OCI-LY1 (cell line): Measurements from ENCODE around the gene TMCC1.

ENCODE experiments used
- H2AFZ ChIP-seq: fragments of 200-600 bp; sonication (generic), shearing (Covaris generic); 2 replicates; pipeline ENCODE4 v1.6.0; 2014; ENCODE audit warnings: antibody characterized with exemption, mild to moderate bottlenecking, low read length
- H3F3A ChIP-seq: fragments of 200-600 bp; sonication (generic), shearing (Covaris generic); 2 replicates; pipeline ENCODE4 v1.6.0; 2014; ENCODE audit warnings: mild to moderate bottlenecking, antibody characterized with exemption, low read length, moderate library complexity; ENCODE audit not compliant: insufficient read depth
- H3K27ac ChIP-seq: fragments of 200-600 bp; sonication (generic); 2 replicates; pipeline ENCODE4 v1.5.1; 2014; ENCODE audit warnings: low read length, mixed run types, mild to moderate bottlenecking, low read depth; ENCODE audit not compliant: poor library complexity, severe bottlenecking
- H3K27me3 ChIP-seq: fragments of 200-600 bp; sonication (generic); 2 replicates; pipeline ENCODE4 v1.6.0; 2014; ENCODE audit warnings: antibody characterized with exemption, mild to moderate bottlenecking, low read length, moderate library complexity; ENCODE audit not compliant: insufficient read depth
- H3K36me3 ChIP-seq: fragments of 200-600 bp; sonication (generic); 2 replicates; pipeline ENCODE4 v1.6.1; 2014; ENCODE audit warnings: mild to moderate bottlenecking, antibody characterized with exemption, low read length, moderate library complexity, mixed read lengths; ENCODE audit not compliant: insufficient read depth
- H3K4me1 ChIP-seq: fragments of 200-600 bp; sonication (generic); 2 replicates; pipeline ENCODE4 v1.5.1; 2014; ENCODE audit warnings: mild to moderate bottlenecking, low read length, moderate library complexity; ENCODE audit not compliant: insufficient read depth, severe bottlenecking
- H3K4me2 ChIP-seq: fragments of 200-600 bp; sonication (generic), shearing (Covaris generic); 2 replicates; pipeline ENCODE4 v1.6.1; 2014; ENCODE audit warnings: low read length
- H3K4me3 ChIP-seq: fragments of 200-600 bp; sonication (generic); 2 replicates; pipeline ENCODE4 v1.5.1; 2014; ENCODE audit warnings: low read length, low read depth, mild to moderate bottlenecking, mixed read lengths; ENCODE audit not compliant: poor library complexity, severe bottlenecking
- H3K79me2 ChIP-seq: fragments of 200-600 bp; shearing (Covaris generic); 2 replicates; pipeline ENCODE4 v1.6.1; 2016; ENCODE audit warnings: mixed run types, low read length, mixed read lengths; ENCODE audit not compliant: insufficient read depth
- H3K9ac ChIP-seq: fragments of 200-600 bp; sonication (generic), shearing (Covaris generic); 2 replicates; pipeline ENCODE4 v1.6.1; 2014; ENCODE audit warnings: mild to moderate bottlenecking, low read length, mixed read lengths
- H3K9me2 ChIP-seq: fragments of 200-600 bp; sonication (generic), shearing (Covaris generic); 2 replicates; pipeline ENCODE4 v1.6.1; 2014; ENCODE audit warnings: low read depth, mild to moderate bottlenecking, low read length, mixed read lengths
- H3K9me3 ChIP-seq: fragments of 200-600 bp; shearing (Covaris generic); 2 replicates; pipeline ENCODE4 v1.6.1; 2014; ENCODE audit warnings: low read length, mixed read lengths
- H4K20me1 ChIP-seq: fragments of 200-600 bp; sonication (generic), shearing (Covaris generic); 2 replicates; pipeline ENCODE4 v1.6.0; 2016; ENCODE audit warnings: mild to moderate bottlenecking, low read length; ENCODE audit not compliant: insufficient read depth
- CTCF ChIP-seq: fragments of 200-600 bp; sonication (generic), shearing (Covaris generic); IDR thresholded peaks from 2 replicates; pipeline ENCODE4 v1.5.1; 2017; ENCODE audit warnings: mild to moderate bottlenecking, antibody characterized with exemption, low read length, moderate library complexity, mixed read lengths
- EZH2 ChIP-seq: fragments of 200-600 bp; sonication (generic), shearing (Covaris generic); IDR thresholded peaks from 2 replicates; pipeline ENCODE4 v1.8.0; 2017; ENCODE audit warnings: borderline replicate concordance, mixed run types, mild to moderate bottlenecking, antibody characterized with exemption, low read length, moderate library complexity, mixed read lengths

TMCC1 gene

GRCh38 chr3:129673897-129674797, 219.4 kb downstream of the TMCC1 start:
- H2AFZ ChIP-seq = no peak overlapping the region
- H4K20me1 ChIP-seq = no peaks in the 10 kb centered on the region
- H3K9me2 ChIP-seq = no peaks in the 10 kb centered on the region
- H3K79me2 ChIP-seq = no peaks in the 10 kb centered on the region
- no peaks in the 10 kb centered on the region for H3K27me3 ChIP-seq
- TF ChIP-seq CTCF (no peak), EZH2 (no peak)
- H3K4me3 ChIP-seq = no peak overlapping the region
- H3K9ac ChIP-seq = no peak overlapping the region
- H3K4me2 ChIP-seq = peak overlapping the region; percentile 5; the same call in 1 of the 2 replicates
- no peak overlapping the region for H3K27ac ChIP-seq
- H3K4me1 ChIP-seq = peaks cover 30% of the 10 kb centered on the region
- H3K36me3 ChIP-seq = peaks cover 22% of the 10 kb centered on the region
- H3K9me3 ChIP-seq = no peaks in the 10 kb centered on the region
- no peaks in the 10 kb centered on the region for H3F3A ChIP-seq

- H3K4me2 ChIP-seq = no peak overlapping the region
- H3F3A ChIP-seq = no peaks in the 10 kb centered on the region
- peaks cover 23% of the 10 kb centered on the region for H3K36me3 ChIP-seq
- no peak overlapping the region for H2AFZ ChIP-seq
- no peaks in the 10 kb centered on the region for H3K79me2 ChIP-seq
- H4K20me1 ChIP-seq = no peaks in the 10 kb centered on the region
- H3K9me3 ChIP-seq = no peaks in the 10 kb centered on the region
- TF ChIP-seq CTCF (no peak), EZH2 (no peak)
- H3K27me3 ChIP-seq = no peaks in the 10 kb centered on the region
- H3K9me2 ChIP-seq = no peaks in the 10 kb centered on the region
- H3K4me3 ChIP-seq = no peak overlapping the region
- H3K27ac ChIP-seq = no peak overlapping the region
- H3K9ac ChIP-seq = no peak overlapping the region
- H3K4me1 ChIP-seq = peaks cover 26% of the 10 kb centered on the region
Measured at GRCh38 chr3:129673012-129673411, 220.5 kb downstream of the TMCC1 start.

- no peaks in the 10 kb centered on the region for H3K9me3 ChIP-seq
- H3K9me2 ChIP-seq = no peaks in the 10 kb centered on the region
- H3K4me2 ChIP-seq = no peak overlapping the region
- H2AFZ ChIP-seq = no peak overlapping the region
- no peaks in the 10 kb centered on the region for H3F3A ChIP-seq
- H3K9ac ChIP-seq = no peak overlapping the region
- peaks cover 23% of the 10 kb centered on the region for H3K36me3 ChIP-seq
- no peaks in the 10 kb centered on the region for H4K20me1 ChIP-seq
- TF ChIP-seq CTCF = no peak
- TF ChIP-seq EZH2 = no peak
- no peak overlapping the region for H3K4me3 ChIP-seq
- H3K27me3 ChIP-seq = no peaks in the 10 kb centered on the region
- no peak overlapping the region for H3K27ac ChIP-seq
- H3K79me2 ChIP-seq = no peaks in the 10 kb centered on the region
- peaks cover 26% of the 10 kb centered on the region for H3K4me1 ChIP-seq
Measured at GRCh38 chr3:129672412-129672811, 221.1 kb downstream of the TMCC1 start.
